ENCODE data around the gene FANCI. TPM values are rescaled to one million over a fixed set of nuclear protein-coding genes. Genes with fewer than 3 reads are reported as not detected.

FANCI gene
- polyA plus RNA-seq (2012; ENCODE audit: missing spikeins): 69.4 TPM

GRCh38 chr15:89243691-89244573 is at the start of gene FANCI:
TSS of gene FANCI (plus strand) at chr15:89243979. CDS start at chr15:89247648, 3,669 bp downstream.
- peak; percentile 92 for FAIRE-seq
- TF ChIP-seq TAF1 (IDR thresholded peaks at IDR 0.05; ENCODE audit: borderline replicate concordance, low read depth, low read length) (0 out of 2 replicates have a peak, but pooled peaks have one; percentile 21), POLR2AphosphoS5 (IDR thresholded peaks at IDR 0.05; ENCODE audit: low read depth, low read length) (peak; percentile 37; the same call in 1 of the 2 replicates), POLR2A (IDR thresholded peaks at IDR 0.05; ENCODE audit: low read depth, low read length) (peak; percentile 70; the same call in 1 of the 2 replicates)
- DNase-seq (ENCODE audit: insufficient read length): peak; percentile 84

GRCh38 chr15:89194608-89195007 is 49.2 kb upstream of the FANCI start:
- no peak for FAIRE-seq
- no peak for DNase-seq (ENCODE audit: insufficient read length)
- TF ChIP-seq TAF1 (IDR thresholded peaks at IDR 0.05; ENCODE audit: borderline replicate concordance, low read depth, low read length) (no peak), POLR2AphosphoS5 (IDR thresholded peaks at IDR 0.05; ENCODE audit: low read depth, low read length) (no peak), POLR2A (IDR thresholded peaks at IDR 0.05; ENCODE audit: low read depth, low read length) (no peak)

GRCh38 chr15:89195836-89196235 is 47.9 kb upstream of the FANCI start:
- FAIRE-seq: no peak
- no peak for DNase-seq (ENCODE audit: insufficient read length)
- TF ChIP-seq TAF1 (IDR thresholded peaks at IDR 0.05; ENCODE audit: borderline replicate concordance, low read depth, low read length) (no peak), POLR2AphosphoS5 (IDR thresholded peaks at IDR 0.05; ENCODE audit: low read depth, low read length) (no peak), POLR2A (IDR thresholded peaks at IDR 0.05; ENCODE audit: low read depth, low read length) (no peak)

GRCh38 chr15:89196241-89196640 is 47.5 kb upstream of the FANCI start:
- TF ChIP-seq POLR2AphosphoS5 (IDR thresholded peaks at IDR 0.05; ENCODE audit: low read depth, low read length): no peak
- no peak for TF ChIP-seq TAF1 (IDR thresholded peaks at IDR 0.05; ENCODE audit: borderline replicate concordance, low read depth, low read length)
- TF ChIP-seq POLR2A (IDR thresholded peaks at IDR 0.05; ENCODE audit: low read depth, low read length): no peak
- DNase-seq (ENCODE audit: insufficient read length) (no peak), FAIRE-seq (no peak)

- DNase-seq (ENCODE audit: insufficient read length) (no peak), FAIRE-seq (no peak)
- TF ChIP-seq POLR2AphosphoS5 (IDR thresholded peaks at IDR 0.05; ENCODE audit: low read depth, low read length) (no peak), POLR2A (IDR thresholded peaks at IDR 0.05; ENCODE audit: low read depth, low read length) (no peak), TAF1 (IDR thresholded peaks at IDR 0.05; ENCODE audit: borderline replicate concordance, low read depth, low read length) (no peak)
Observed at GRCh38 chr15:89196994-89197393, 46.8 kb upstream of the FANCI start.

GRCh38 chr15:89197503-89197971 is 46.2 kb upstream of the FANCI start:
- FAIRE-seq (no peak), DNase-seq (ENCODE audit: insufficient read length) (no peak)
- TF ChIP-seq TAF1 (IDR thresholded peaks at IDR 0.05; ENCODE audit: borderline replicate concordance, low read depth, low read length) (no peak), POLR2A (IDR thresholded peaks at IDR 0.05; ENCODE audit: low read depth, low read length) (no peak), POLR2AphosphoS5 (IDR thresholded peaks at IDR 0.05; ENCODE audit: low read depth, low read length) (no peak)

GRCh38 chr15:89198196-89198595 is 45.6 kb upstream of the FANCI start:
- FAIRE-seq (no peak), DNase-seq (ENCODE audit: insufficient read length) (no peak)
- TF ChIP-seq POLR2AphosphoS5 (IDR thresholded peaks at IDR 0.05; ENCODE audit: low read depth, low read length) (no peak), TAF1 (IDR thresholded peaks at IDR 0.05; ENCODE audit: borderline replicate concordance, low read depth, low read length) (no peak), POLR2A (IDR thresholded peaks at IDR 0.05; ENCODE audit: low read depth, low read length) (no peak)

GRCh38 chr15:89198934-89199333 is 44.8 kb upstream of the FANCI start:
- FAIRE-seq: no peak
- TF ChIP-seq POLR2AphosphoS5 (IDR thresholded peaks at IDR 0.05; ENCODE audit: low read depth, low read length) (no peak), POLR2A (IDR thresholded peaks at IDR 0.05; ENCODE audit: low read depth, low read length) (no peak), TAF1 (IDR thresholded peaks at IDR 0.05; ENCODE audit: borderline replicate concordance, low read depth, low read length) (no peak)
- no peak for DNase-seq (ENCODE audit: insufficient read length)

- no peak for DNase-seq (ENCODE audit: insufficient read length)
Observed at GRCh38 chr15:89199746-89200145, 44.0 kb upstream of the FANCI start.

GRCh38 chr15:89200182-89200581 is 43.6 kb upstream of the FANCI start:
- DNase-seq (ENCODE audit: insufficient read length): no peak
- TF ChIP-seq TAF1 (IDR thresholded peaks at IDR 0.05; ENCODE audit: borderline replicate concordance, low read depth, low read length): no peak
- no peak for TF ChIP-seq POLR2A (IDR thresholded peaks at IDR 0.05; ENCODE audit: low read depth, low read length)
- no peak for TF ChIP-seq POLR2AphosphoS5 (IDR thresholded peaks at IDR 0.05; ENCODE audit: low read depth, low read length)
- no peak for FAIRE-seq

More at GRCh38 chr15:89199746-89200145, 44.0 kb upstream of the FANCI start:
- TF ChIP-seq POLR2A (IDR thresholded peaks at IDR 0.05; ENCODE audit: low read depth, low read length): no peak
- no peak for TF ChIP-seq POLR2AphosphoS5 (IDR thresholded peaks at IDR 0.05; ENCODE audit: low read depth, low read length)
- no peak for TF ChIP-seq TAF1 (IDR thresholded peaks at IDR 0.05; ENCODE audit: borderline replicate concordance, low read depth, low read length)
- no peak for FAIRE-seq

- FAIRE-seq (no peak), DNase-seq (ENCODE audit: insufficient read length) (no peak)
- TF ChIP-seq POLR2A (IDR thresholded peaks at IDR 0.05; ENCODE audit: low read depth, low read length): no peak
- no peak for TF ChIP-seq POLR2AphosphoS5 (IDR thresholded peaks at IDR 0.05; ENCODE audit: low read depth, low read length)
- no peak for TF ChIP-seq TAF1 (IDR thresholded peaks at IDR 0.05; ENCODE audit: borderline replicate concordance, low read depth, low read length)
Observed at GRCh38 chr15:89201465-89202005, 42.2 kb upstream of the FANCI start.
